GM21717 (cell line): ENCODE data around the gene ANKRD18A.

Experiments used
- ATAC-seq: cut with Tn5 transposase; IDR thresholded peaks from one replicate; pipeline ENCODE4 v1.9.1; 2021; ENCODE audit warnings: mild to moderate bottlenecking, moderate library complexity; ENCODE audit not compliant: unreplicated experiment

Gene ANKRD18A

GRCh38 chr9:38620483-38621433 lies at the start of gene ANKRD18A:
ANKRD18A (minus strand) TSS chr9:38620596; CDS start chr9:38620285, 311 bp downstream.
- peak; percentile 75 for ATAC-seq

GRCh38 chr9:38668791-38669466 lies 48.5 kb upstream of the ANKRD18A start:
- ATAC-seq, result no peak

GRCh38 chr9:38662763-38663593 lies 42.6 kb upstream of the ANKRD18A start:
- no peak for ATAC-seq

DNA sequence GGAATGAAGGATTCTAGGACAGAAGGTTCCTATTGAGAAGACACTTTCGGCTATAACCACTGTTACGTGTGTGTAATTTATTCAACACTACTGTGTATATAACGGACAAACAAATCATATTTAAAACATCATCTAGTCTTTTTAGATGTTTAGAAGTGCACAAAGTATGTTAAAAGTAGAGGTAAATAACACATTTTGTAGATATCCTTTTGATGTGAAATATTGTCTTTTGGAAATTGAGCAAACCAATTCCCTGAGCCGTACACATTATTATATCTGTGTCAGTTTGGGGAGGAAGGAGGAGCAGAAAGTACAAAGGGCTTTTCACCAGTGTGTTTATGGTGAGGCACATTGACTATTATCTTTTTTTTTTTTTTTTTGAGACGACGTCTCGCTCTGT lies 39.1 kb upstream of the ANKRD18A start:
- no peak for ATAC-seq

DNA sequence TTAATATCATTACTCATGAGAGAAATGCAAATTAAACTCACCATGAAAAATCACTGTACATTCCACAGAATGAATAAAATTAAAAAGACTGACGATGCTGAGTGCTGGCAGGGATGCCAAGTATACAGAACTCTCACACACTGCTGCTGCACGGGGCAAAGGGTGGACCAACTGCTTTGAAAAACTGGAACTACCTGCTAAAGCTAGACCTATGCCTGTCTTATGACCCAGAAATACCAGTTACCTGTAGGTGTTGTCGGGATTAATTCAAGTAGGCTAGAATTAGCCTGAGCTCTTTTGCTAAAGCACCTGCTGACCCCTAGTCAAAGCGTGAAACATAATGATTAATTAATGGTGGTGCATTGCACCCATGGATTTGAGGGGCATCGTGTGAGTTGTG lies 36.5 kb upstream of the ANKRD18A start:
- ATAC-seq, result no peak

GRCh38 chr9:38652486-38652885 lies 32.1 kb upstream of the ANKRD18A start:
- ATAC-seq, result no peak

DNA sequence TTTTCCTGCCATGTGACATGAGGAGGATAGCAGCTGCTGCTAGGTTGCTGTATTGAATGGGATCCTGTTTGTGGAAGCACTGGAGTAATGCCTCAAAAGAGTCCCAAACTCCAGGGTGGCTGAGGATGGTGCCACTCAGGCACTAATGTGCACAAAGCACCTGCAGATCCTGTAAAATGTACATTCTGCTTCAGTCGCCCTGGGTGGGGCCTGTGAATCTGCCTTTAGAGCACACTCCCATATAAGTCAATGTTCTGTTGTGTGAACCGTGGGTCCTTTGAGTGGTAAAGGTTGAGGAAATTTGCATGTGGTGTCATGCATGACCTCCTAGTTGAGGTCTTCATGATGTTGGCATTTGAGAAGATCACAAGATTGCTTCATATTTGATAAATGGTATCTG lies 31.6 kb upstream of the ANKRD18A start:
- no peak for ATAC-seq

GRCh38 chr9:38651400-38652042 lies 31.1 kb upstream of the ANKRD18A start:
- ATAC-seq, result no peak

DNA sequence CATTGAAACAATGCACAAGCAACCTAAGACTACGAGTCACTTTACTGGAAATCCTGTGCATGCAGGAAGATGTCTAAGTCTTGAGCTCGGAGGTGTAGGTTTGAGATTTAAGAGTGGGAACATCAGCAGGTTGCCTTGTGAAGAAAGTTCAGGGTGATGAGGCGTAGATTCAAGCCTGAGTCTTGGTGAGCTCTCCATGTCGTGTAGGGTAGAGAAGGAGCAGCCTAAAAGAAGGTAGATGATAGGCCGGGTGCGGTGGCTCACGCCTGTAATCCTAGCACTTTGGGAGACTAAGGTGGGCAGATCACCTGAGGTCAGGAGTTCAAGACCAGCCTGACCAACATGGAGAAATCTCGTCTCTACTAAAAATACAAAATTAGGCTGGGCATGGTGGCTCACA lies 30.2 kb upstream of the ANKRD18A start:
- no peak for ATAC-seq

DNA sequence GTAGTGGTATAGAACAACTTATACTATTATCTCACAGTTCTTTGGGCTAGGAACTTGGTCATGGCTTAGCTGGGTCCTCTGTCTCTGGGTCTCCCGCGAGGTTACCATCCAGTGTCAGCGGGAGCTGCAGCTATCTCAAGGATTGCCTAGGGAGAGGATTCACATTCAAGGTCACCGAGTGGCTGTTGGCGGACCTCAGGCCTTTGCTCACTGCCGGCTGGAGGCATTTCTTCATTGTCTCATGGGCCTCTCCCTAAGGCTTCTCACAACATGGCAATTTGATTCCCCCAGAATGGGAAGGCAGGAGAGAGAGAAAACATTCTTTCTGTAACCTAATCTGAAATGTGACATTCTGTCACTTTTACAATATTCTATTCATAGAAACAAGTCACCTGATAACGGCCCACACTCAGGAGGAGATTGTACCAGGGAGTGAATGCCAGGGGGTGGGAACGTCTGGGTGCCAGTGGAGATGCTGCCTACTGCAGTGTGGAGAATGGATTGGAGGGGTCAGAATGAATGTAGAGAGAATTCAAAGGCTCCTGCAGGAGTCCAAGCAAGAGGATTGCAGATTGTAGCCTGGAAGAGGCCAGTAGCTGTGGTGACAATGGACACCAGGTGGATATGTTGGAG lies 29.5 kb upstream of the ANKRD18A start:
- ATAC-seq, result no peak

- ATAC-seq, result no peak
Measured at GRCh38 chr9:38644601-38645000, 24.2 kb upstream of the ANKRD18A start.

- ATAC-seq, result no peak
Measured at GRCh38 chr9:38643815-38644173, 23.4 kb upstream of the ANKRD18A start.

GRCh38 chr9:38642951-38643814 lies 22.8 kb upstream of the ANKRD18A start:
- no peak for ATAC-seq

- ATAC-seq, result no peak
Measured at GRCh38 chr9:38641985-38642864, 21.8 kb upstream of the ANKRD18A start.

- no peak for ATAC-seq
Measured at GRCh38 chr9:38641142-38641541, 20.7 kb upstream of the ANKRD18A start.

DNA sequence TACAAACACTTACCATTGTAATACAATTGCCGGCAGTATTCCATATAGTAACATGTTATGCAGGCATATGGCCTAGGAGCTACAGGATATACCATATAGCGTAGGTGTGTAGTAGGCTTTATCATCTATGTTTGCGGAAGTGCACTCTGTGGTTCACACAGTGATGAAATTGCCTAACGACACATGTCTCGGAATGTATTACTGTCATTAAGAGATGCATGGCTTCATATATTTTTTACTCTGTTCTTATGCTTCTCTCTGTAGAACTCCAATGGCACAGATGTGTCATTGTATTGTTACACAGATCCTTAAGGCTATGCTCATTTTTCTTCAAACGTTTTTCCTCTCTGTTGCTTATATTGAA lies 19.2 kb upstream of the ANKRD18A start:
- ATAC-seq, result no peak

- ATAC-seq, result no peak
Measured at GRCh38 chr9:38638881-38639576, 18.6 kb upstream of the ANKRD18A start.

DNA sequence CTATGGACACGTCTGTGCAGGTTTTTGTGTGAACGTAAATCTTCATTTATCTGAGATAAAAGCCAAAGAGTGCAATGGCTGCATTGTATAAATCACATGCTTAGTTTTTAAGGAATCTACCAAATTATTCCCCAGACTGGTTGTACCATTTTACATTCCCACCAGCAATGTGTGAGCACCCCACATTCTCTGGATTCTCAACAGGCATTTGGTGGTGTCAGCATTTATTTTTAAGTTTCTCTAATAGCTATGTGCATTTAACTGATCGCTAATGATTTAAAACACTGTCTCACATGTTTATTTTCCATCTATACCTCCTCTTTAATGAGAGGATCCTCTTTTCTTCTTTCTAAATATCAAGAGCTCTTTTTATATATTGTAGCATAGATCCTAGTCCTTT lies 13.9 kb upstream of the ANKRD18A start:
- no peak for ATAC-seq
